ENCODE data around the gene B3GNT7.
A peak's percentile ranks its signal among the peaks of the same experiment; 100 is the strongest.

The B3GNT7 gene

GRCh38 chr2:231376857-231377256 lies 18.7 kb upstream of the B3GNT7 start:
- Histone ChIP-seq H3K27ac (ENCODE audit: low read depth, low read length, severe bottlenecking) (no peak overlapping the region), H3K4me1 (ENCODE audit: control insufficient read depth, insufficient read depth, low read length, poor library complexity, severe bottlenecking) (peaks cover 15% of the 10 kb centered on the region), H3K4me3 (ENCODE audit: extremely low read depth, insufficient read depth, low read length, poor library complexity, severe bottlenecking) (no peak overlapping the region), H3K9me3 (ENCODE audit: control insufficient read depth, low read length) (no peaks in the 10 kb centered on the region), H3K36me3 (ENCODE audit: control insufficient read depth, insufficient read depth, low read length) (no peaks in the 10 kb centered on the region)
- 33 to 36% methylated on average over 5 to 7 of the region's 8 CpGs for WGBS, 2 experiments (ENCODE audit: insufficient coverage in 2 of 2)

DNA sequence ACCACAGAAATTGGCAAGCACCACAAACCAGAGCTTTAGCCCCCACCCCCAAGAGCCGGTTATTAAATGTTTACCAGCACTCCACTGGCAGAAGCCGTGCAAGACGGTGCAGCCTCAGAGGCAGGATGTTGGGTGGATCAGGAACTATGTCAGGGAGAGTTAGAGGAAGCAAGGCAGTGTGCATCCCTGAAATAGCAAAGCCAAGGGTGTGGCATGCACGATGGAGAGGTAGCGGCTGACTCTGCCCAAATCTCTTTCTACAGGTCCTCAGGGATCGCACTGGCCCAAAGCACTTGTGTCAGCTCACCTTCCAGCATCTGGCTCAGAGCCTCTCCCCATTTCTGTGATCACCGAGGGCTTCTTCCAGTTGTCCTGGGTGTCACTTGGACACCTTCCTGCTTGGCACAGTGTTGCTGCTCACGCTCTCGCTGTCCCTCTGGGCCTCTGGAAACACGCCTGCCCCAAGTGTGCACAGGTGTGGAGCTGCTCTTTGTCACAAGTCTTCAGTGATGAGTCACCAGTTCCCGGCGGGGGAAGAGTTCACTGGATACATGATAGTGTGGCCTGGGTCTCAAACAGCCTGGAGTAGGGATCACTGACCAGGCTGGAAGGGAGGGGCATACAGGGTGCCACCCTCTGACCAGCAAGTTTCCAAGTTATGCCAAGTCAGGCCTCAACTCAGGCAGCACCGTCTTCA lies 17.3 kb upstream of the B3GNT7 start:
- H3K36me3 ChIP-seq (ENCODE audit: control insufficient read depth, insufficient read depth, low read length) = no peaks in the 10 kb centered on the region
- peaks cover 15% of the 10 kb centered on the region for H3K4me1 ChIP-seq (ENCODE audit: control insufficient read depth, insufficient read depth, low read length, poor library complexity, severe bottlenecking)
- WGBS, 2 experiments (ENCODE audit: insufficient coverage in 2 of 2) = 89 to 94% methylated on average over 11 to 12 of the region's 13 CpGs
- no peak overlapping the region for H3K27ac ChIP-seq (ENCODE audit: low read depth, low read length, severe bottlenecking)
- no peaks in the 10 kb centered on the region for H3K9me3 ChIP-seq (ENCODE audit: control insufficient read depth, low read length)
- no peak overlapping the region for H3K4me3 ChIP-seq (ENCODE audit: extremely low read depth, insufficient read depth, low read length, poor library complexity, severe bottlenecking)

DNA sequence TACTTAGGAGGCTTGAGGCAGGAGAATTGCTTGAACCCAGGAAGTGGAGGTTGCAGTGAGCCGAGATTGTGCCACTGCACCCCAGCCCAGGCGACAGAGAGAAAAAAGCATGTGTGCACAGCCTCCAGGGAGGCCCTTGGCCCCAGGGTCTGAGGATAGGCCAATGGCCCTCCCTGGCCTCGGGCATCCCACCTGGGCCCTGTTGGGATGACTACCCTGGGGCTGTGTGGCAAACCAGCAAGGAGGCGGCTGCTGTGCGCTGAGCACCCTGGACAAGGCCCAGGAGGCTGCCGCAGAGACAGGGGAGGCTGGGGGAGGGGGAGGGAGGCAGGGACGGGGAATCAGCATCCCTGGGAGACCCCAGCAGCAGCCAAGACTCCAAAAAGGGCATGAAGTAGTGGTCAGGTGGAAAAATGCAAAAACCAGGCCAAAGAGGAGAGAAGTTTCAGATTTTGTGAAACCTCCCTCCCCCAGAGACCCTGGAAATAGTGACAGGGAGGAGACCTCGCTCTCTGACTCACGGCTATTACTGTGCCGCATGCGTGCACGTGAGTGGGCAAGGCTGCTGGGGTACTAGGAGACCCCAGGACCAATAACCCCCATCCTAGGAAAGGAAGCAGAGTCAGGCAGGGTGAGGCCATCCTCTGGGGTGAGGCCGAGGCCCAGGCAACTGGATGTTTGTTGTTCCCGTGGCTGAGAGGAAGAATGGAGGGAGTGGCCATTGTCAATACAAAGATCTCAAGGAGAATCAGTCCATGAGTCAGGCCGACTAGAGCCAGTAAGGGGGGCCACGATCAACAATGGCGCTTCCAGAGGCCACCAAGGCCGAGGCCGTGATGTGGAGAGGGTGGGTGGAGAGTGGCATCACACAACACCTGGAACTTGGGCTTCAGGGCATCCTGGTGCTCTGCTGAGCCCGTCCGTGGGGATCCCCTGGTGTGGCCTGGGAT lies 16.0 kb upstream of the B3GNT7 start:
- Histone ChIP-seq H3K9me3 (ENCODE audit: control insufficient read depth, low read length) (peaks cover 2% of the 10 kb centered on the region), H3K36me3 (ENCODE audit: control insufficient read depth, insufficient read depth, low read length) (no peaks in the 10 kb centered on the region), H3K4me3 (ENCODE audit: extremely low read depth, insufficient read depth, low read length, poor library complexity, severe bottlenecking) (no peak overlapping the region), H3K27ac (ENCODE audit: low read depth, low read length, severe bottlenecking) (peak overlapping the region; percentile 10), H3K4me1 (ENCODE audit: control insufficient read depth, insufficient read depth, low read length, poor library complexity, severe bottlenecking) (peaks cover 15% of the 10 kb centered on the region)
- WGBS, 2 experiments (ENCODE audit: insufficient coverage in 2 of 2) = 86 to 89% methylated on average over 14 of the region's 21 CpGs

DNA sequence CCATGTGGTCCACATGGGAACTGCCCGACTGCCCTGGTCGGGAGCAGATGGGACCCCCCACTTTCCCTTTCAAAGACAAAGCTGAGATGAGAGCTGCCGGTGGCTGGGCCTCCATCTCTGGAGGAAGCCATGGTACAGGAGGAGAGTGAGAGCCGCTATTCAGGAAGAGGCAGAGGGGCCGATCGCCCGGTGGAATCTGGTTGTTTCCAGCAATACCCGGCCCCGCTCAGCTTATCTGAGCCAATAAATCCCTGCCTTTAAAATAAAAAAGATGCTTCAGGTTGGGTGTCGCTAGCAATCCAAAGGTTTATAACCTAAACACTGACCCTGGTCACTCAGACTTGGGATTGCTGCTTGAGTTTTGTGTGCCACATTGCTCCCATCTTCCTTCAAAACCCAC lies 15.2 kb upstream of the B3GNT7 start:
- Histone ChIP-seq H3K27ac (ENCODE audit: low read depth, low read length, severe bottlenecking) (no peak overlapping the region), H3K4me1 (ENCODE audit: control insufficient read depth, insufficient read depth, low read length, poor library complexity, severe bottlenecking) (peaks cover 15% of the 10 kb centered on the region), H3K9me3 (ENCODE audit: control insufficient read depth, low read length) (peaks cover 8% of the 10 kb centered on the region), H3K4me3 (ENCODE audit: extremely low read depth, insufficient read depth, low read length, poor library complexity, severe bottlenecking) (no peak overlapping the region), H3K36me3 (ENCODE audit: control insufficient read depth, insufficient read depth, low read length) (no peaks in the 10 kb centered on the region)
- 94 to 96% methylated on average over 8 of the region's 10 CpGs for WGBS, 2 experiments (ENCODE audit: insufficient coverage in 2 of 2)

DNA sequence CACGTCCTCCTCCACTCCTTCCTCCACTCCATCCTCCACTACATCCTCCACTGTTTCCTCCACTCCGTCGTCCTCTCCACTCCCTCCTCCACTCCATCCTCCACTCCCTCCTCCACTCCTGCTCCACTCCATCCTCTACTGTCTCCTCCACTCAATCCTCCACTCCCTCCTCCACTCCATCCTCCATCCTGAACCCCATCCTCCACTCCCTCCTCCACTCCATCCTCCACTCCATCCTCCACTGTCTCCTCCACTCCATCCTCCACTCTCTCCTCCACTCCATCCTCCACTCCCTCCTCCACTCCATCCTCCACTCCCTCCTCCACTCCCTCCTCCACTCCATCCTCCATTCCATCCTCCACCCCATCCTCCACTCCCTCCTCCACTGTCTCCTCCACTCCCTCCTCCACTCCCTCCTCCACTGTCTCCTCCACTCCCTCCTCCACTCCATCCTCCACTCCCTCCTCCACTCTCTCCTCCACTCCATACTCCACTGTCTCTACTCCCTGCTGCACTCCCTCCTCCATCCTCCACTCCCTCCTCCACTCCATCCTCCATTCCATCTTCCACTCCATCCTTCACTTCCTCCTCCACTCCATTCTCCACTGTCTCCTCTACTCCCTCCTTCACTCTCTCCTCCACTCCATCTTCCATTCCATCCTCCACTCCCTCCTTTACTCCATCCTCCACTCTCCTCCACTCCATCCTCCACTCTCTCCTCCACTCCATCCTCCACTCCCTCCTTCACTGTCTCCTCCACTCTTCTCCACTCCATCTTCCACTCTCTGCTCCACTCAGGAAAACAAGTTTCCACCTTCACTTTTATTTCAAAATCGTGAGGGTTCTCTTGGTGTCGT lies 14.3 kb upstream of the B3GNT7 start:
- peaks cover 8% of the 10 kb centered on the region for H3K9me3 ChIP-seq (ENCODE audit: control insufficient read depth, low read length)
- no peaks in the 10 kb centered on the region for H3K36me3 ChIP-seq (ENCODE audit: control insufficient read depth, insufficient read depth, low read length)
- no peak overlapping the region for H3K27ac ChIP-seq (ENCODE audit: low read depth, low read length, severe bottlenecking)
- no peak overlapping the region for H3K4me3 ChIP-seq (ENCODE audit: extremely low read depth, insufficient read depth, low read length, poor library complexity, severe bottlenecking)
- peaks cover 15% of the 10 kb centered on the region for H3K4me1 ChIP-seq (ENCODE audit: control insufficient read depth, insufficient read depth, low read length, poor library complexity, severe bottlenecking)
- 94 to 95% methylated on average over 3 to 5 of the region's 5 CpGs for whole genome bisulfite sequencing, 2 experiments (ENCODE audit: insufficient coverage in 2 of 2)

- H3K9me3 ChIP-seq (ENCODE audit: control insufficient read depth, low read length) = peaks cover 8% of the 10 kb centered on the region
- H3K27ac ChIP-seq (ENCODE audit: low read depth, low read length, severe bottlenecking) = no peak overlapping the region
- no peaks in the 10 kb centered on the region for H3K36me3 ChIP-seq (ENCODE audit: control insufficient read depth, insufficient read depth, low read length)
- H3K4me3 ChIP-seq (ENCODE audit: extremely low read depth, insufficient read depth, low read length, poor library complexity, severe bottlenecking) = no peak overlapping the region
- peaks cover 15% of the 10 kb centered on the region for H3K4me1 ChIP-seq (ENCODE audit: control insufficient read depth, insufficient read depth, low read length, poor library complexity, severe bottlenecking)
- WGBS, 2 experiments (ENCODE audit: insufficient coverage in 2 of 2) = 91 to 96% methylated on average over 7 to 8 of the region's 8 CpGs
These were observed 13.4 kb upstream of the B3GNT7 start for GRCh38 chr2:231382116-231382515.

DNA sequence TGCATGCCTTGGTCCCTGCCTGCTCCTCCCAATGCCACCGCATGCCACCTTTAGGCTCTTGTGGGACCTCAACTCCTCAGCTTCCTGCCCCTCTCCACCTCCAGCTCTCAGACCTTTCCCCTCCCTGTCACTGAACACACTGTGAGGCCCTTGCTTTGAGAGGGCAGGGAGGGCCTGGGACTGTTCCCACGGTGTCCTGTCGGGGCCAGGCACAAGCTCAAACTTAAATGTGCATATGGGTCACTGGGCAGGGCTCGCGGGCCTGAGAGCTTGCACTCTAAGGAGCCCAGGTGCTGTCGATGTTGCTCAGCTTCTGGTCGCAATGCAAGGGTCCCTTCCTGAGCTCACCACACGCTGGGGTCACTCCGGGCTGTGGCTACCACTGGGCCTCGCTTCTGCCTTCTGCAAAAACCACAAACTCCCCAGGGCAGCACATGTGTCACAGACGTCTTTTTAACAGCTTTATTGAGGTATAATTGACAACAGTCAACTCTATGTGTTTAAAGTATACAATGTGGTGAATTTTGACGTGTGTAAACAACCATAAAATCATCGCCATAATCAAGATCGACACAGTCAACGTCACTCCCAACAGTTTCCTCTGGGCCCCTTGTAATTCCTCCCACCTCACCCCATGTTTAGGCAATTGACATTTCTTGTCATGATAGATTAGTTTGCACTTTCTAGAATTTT lies 11.9 kb upstream of the B3GNT7 start:
- H3K4me3 ChIP-seq (ENCODE audit: extremely low read depth, insufficient read depth, low read length, poor library complexity, severe bottlenecking) = no peak overlapping the region
- no peaks in the 10 kb centered on the region for H3K36me3 ChIP-seq (ENCODE audit: control insufficient read depth, insufficient read depth, low read length)
- no peak overlapping the region for H3K27ac ChIP-seq (ENCODE audit: low read depth, low read length, severe bottlenecking)
- 89 to 97% methylated on average over 9 to 10 of the region's 15 CpGs for WGBS, 2 experiments (ENCODE audit: insufficient coverage in 2 of 2)
- peaks cover 14% of the 10 kb centered on the region for H3K4me1 ChIP-seq (ENCODE audit: control insufficient read depth, insufficient read depth, low read length, poor library complexity, severe bottlenecking)
- peaks cover 8% of the 10 kb centered on the region for H3K9me3 ChIP-seq (ENCODE audit: control insufficient read depth, low read length)

DNA sequence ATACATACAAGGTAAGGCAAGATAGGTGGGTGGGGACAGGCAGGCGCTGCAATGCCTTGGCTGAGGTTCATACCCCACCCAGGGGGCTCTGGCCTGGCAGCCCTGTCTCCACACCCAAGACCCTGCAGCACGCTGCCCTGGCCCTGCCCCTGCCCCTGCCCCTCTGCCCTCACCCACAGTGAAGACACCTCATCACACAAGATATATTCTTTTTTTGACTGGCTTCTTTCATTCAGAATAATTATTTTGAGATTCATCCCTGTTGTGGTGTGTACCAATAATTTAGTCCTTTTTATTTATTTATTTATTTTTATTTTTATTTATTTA lies 11.4 kb upstream of the B3GNT7 start:
- 83 to 100% methylated on average over 2 of the region's 2 CpGs for WGBS, 2 experiments (ENCODE audit: insufficient coverage in 2 of 2)
- Histone ChIP-seq H3K4me1 (ENCODE audit: control insufficient read depth, insufficient read depth, low read length, poor library complexity, severe bottlenecking) (peaks cover 15% of the 10 kb centered on the region), H3K4me3 (ENCODE audit: extremely low read depth, insufficient read depth, low read length, poor library complexity, severe bottlenecking) (no peak overlapping the region), H3K36me3 (ENCODE audit: control insufficient read depth, insufficient read depth, low read length) (no peaks in the 10 kb centered on the region), H3K9me3 (ENCODE audit: control insufficient read depth, low read length) (peaks cover 8% of the 10 kb centered on the region), H3K27ac (ENCODE audit: low read depth, low read length, severe bottlenecking) (no peak overlapping the region)

GRCh38 chr2:231384970-231385369 lies 10.5 kb upstream of the B3GNT7 start:
- H3K4me1 ChIP-seq (ENCODE audit: control insufficient read depth, insufficient read depth, low read length, poor library complexity, severe bottlenecking) = peaks cover 10% of the 10 kb centered on the region
- no peaks in the 10 kb centered on the region for H3K36me3 ChIP-seq (ENCODE audit: control insufficient read depth, insufficient read depth, low read length)
- H3K27ac ChIP-seq (ENCODE audit: low read depth, low read length, severe bottlenecking) = no peak overlapping the region
- H3K9me3 ChIP-seq (ENCODE audit: control insufficient read depth, low read length) = peaks cover 8% of the 10 kb centered on the region
- WGBS, 2 experiments (ENCODE audit: insufficient coverage in 2 of 2) = 100% methylated on average over 1 of the region's 2 CpGs; no CpG with 5 or more reads in 1 of the 2 experiments
- H3K4me3 ChIP-seq (ENCODE audit: extremely low read depth, insufficient read depth, low read length, poor library complexity, severe bottlenecking) = no peak overlapping the region

- 90 to 97% methylated on average over 4 to 5 of the region's 5 CpGs for WGBS, 2 experiments (ENCODE audit: insufficient coverage in 2 of 2)
- Histone ChIP-seq H3K9me3 (ENCODE audit: control insufficient read depth, low read length) (peaks cover 8% of the 10 kb centered on the region), H3K4me1 (ENCODE audit: control insufficient read depth, insufficient read depth, low read length, poor library complexity, severe bottlenecking) (peaks cover 9% of the 10 kb centered on the region), H3K27ac (ENCODE audit: low read depth, low read length, severe bottlenecking) (no peak overlapping the region), H3K36me3 (ENCODE audit: control insufficient read depth, insufficient read depth, low read length) (no peaks in the 10 kb centered on the region), H3K4me3 (ENCODE audit: extremely low read depth, insufficient read depth, low read length, poor library complexity, severe bottlenecking) (no peak overlapping the region)
These were observed 10.1 kb upstream of the B3GNT7 start for GRCh38 chr2:231385429-231385828.

All from mesodermal cell (in vitro differentiated cells).